Measurements from ENCODE around the gene CEP55.

The CEP55 gene

GRCh38 chr10:93572606-93573005, 76.2 kb downstream of the CEP55 start:
- H3K36me3 ChIP-seq (ENCODE audit: insufficient read depth, low read length), result no peaks in the 10 kb centered on the region
- H3K9me3 ChIP-seq (ENCODE audit: low read length), result no peaks in the 10 kb centered on the region
- no peaks in the 10 kb centered on the region for H3F3A ChIP-seq (ENCODE audit: insufficient read depth, low read length)
- no peaks in the 10 kb centered on the region for H3K79me2 ChIP-seq (ENCODE audit: insufficient read depth, low read length)
- no peak overlapping the region for H2AFZ ChIP-seq (ENCODE audit: low read length)
- H3K27me3 ChIP-seq (ENCODE audit: insufficient read depth, low read length), result no peaks in the 10 kb centered on the region
- H3K9ac ChIP-seq (ENCODE audit: low read length), result no peak overlapping the region
- no peaks in the 10 kb centered on the region for H4K20me1 ChIP-seq (ENCODE audit: insufficient read depth, low read length)
- TF ChIP-seq CTCF (IDR thresholded peaks at IDR 0.05; ENCODE audit: low read length) (no peak), EZH2 (IDR thresholded peaks at IDR 0.05; ENCODE audit: borderline replicate concordance, low read length) (no peak)
- H3K9me2 ChIP-seq (ENCODE audit: low read depth, low read length), result no peaks in the 10 kb centered on the region
- H3K27ac ChIP-seq (ENCODE audit: low read depth, low read length, poor library complexity, severe bottlenecking), result no peak overlapping the region
- no peaks in the 10 kb centered on the region for H3K4me1 ChIP-seq (ENCODE audit: insufficient read depth, low read length, severe bottlenecking)
- no peak overlapping the region for H3K4me3 ChIP-seq (ENCODE audit: low read depth, low read length, poor library complexity, severe bottlenecking)
- no peak overlapping the region for H3K4me2 ChIP-seq (ENCODE audit: low read length)

GRCh38 chr10:93573051-93573909, 76.9 kb downstream of the CEP55 start:
- Histone ChIP-seq H3K27ac (ENCODE audit: low read depth, low read length, poor library complexity, severe bottlenecking) (no peak overlapping the region), H3K9ac (ENCODE audit: low read length) (no peak overlapping the region), H4K20me1 (ENCODE audit: insufficient read depth, low read length) (no peaks in the 10 kb centered on the region), H3K79me2 (ENCODE audit: insufficient read depth, low read length) (no peaks in the 10 kb centered on the region), H3K4me1 (ENCODE audit: insufficient read depth, low read length, severe bottlenecking) (no peaks in the 10 kb centered on the region), H2AFZ (ENCODE audit: low read length) (no peak overlapping the region), H3K9me2 (ENCODE audit: low read depth, low read length) (no peaks in the 10 kb centered on the region), H3K4me2 (ENCODE audit: low read length) (no peak overlapping the region), H3K27me3 (ENCODE audit: insufficient read depth, low read length) (no peaks in the 10 kb centered on the region), H3K4me3 (ENCODE audit: low read depth, low read length, poor library complexity, severe bottlenecking) (no peak overlapping the region), H3K9me3 (ENCODE audit: low read length) (no peaks in the 10 kb centered on the region), H3F3A (ENCODE audit: insufficient read depth, low read length) (no peaks in the 10 kb centered on the region), H3K36me3 (ENCODE audit: insufficient read depth, low read length) (no peaks in the 10 kb centered on the region)
- TF ChIP-seq EZH2 (IDR thresholded peaks at IDR 0.05; ENCODE audit: borderline replicate concordance, low read length) (no peak), CTCF (IDR thresholded peaks at IDR 0.05; ENCODE audit: low read length) (no peak)

GRCh38 chr10:93573924-93574323, 77.5 kb downstream of the CEP55 start:
- Histone ChIP-seq H3K9ac (ENCODE audit: low read length) (no peak overlapping the region), H3F3A (ENCODE audit: insufficient read depth, low read length) (no peaks in the 10 kb centered on the region), H3K4me2 (ENCODE audit: low read length) (no peak overlapping the region), H3K9me2 (ENCODE audit: low read depth, low read length) (no peaks in the 10 kb centered on the region), H3K4me3 (ENCODE audit: low read depth, low read length, poor library complexity, severe bottlenecking) (no peak overlapping the region), H3K27me3 (ENCODE audit: insufficient read depth, low read length) (no peaks in the 10 kb centered on the region), H4K20me1 (ENCODE audit: insufficient read depth, low read length) (no peaks in the 10 kb centered on the region), H3K79me2 (ENCODE audit: insufficient read depth, low read length) (no peaks in the 10 kb centered on the region), H3K36me3 (ENCODE audit: insufficient read depth, low read length) (no peaks in the 10 kb centered on the region), H3K27ac (ENCODE audit: low read depth, low read length, poor library complexity, severe bottlenecking) (no peak overlapping the region), H2AFZ (ENCODE audit: low read length) (no peak overlapping the region), H3K9me3 (ENCODE audit: low read length) (no peaks in the 10 kb centered on the region), H3K4me1 (ENCODE audit: insufficient read depth, low read length, severe bottlenecking) (no peaks in the 10 kb centered on the region)
- TF ChIP-seq EZH2 (IDR thresholded peaks at IDR 0.05; ENCODE audit: borderline replicate concordance, low read length) (no peak), CTCF (IDR thresholded peaks at IDR 0.05; ENCODE audit: low read length) (no peak)

Measured in OCI-LY1 (cell line).